HepG2 (cell line): Measurements from ENCODE around the gene DOK4. TPM values are rescaled to one million over a fixed set of nuclear protein-coding genes. Genes with fewer than 3 reads are reported as not detected.

Experiments
- GATAD1 ChIP-seq: IDR thresholded peaks from 2 replicates; pipeline ENCODE4 v1.6.1; 2016; ENCODE audit warnings: missing genetic modification reagents, missing compliant biosample characterization
- HMGXB3 ChIP-seq: sonication (generic); formaldehyde crosslinking; IDR thresholded peaks from 2 replicates; pipeline ENCODE4 v1.4.0; 2020; ENCODE audit warnings: missing genetic modification reagents, borderline replicate concordance
- KAT7 ChIP-seq: IDR thresholded peaks from 2 replicates; pipeline ENCODE4 v1.6.1; 2018; ENCODE audit warnings: borderline replicate concordance, missing compliant biosample characterization
- MBNL3 ChIP-seq: fragments of 250-450 bp; sonication (Bioruptor Pico); conservative IDR thresholded peaks from 2 replicates; pipeline ENCODE4 v1.8.0; 2022; ENCODE audit warnings: mild to moderate bottlenecking, inconsistent platforms
- NONO ChIP-seq, 2 experiments: fragments of 450-650 bp in 1 of 2; sonication (generic) in 1 of 2; formaldehyde crosslinking in 1 of 2; IDR thresholded peaks in 1 of 2; conservative IDR thresholded peaks in 1 of 2; 2 replicates each; pipeline versions ENCODE4 v1.6.1 to v1.8.0; 2017 to 2022; ENCODE audit warnings: mild to moderate bottlenecking in 1 of 2, missing genetic modification reagents in 1 of 2, moderate library complexity in 1 of 2
- NR0B2 ChIP-seq: sonication (generic); formaldehyde crosslinking; IDR thresholded peaks from 2 replicates; pipeline ENCODE4 v1.4.0; 2020; ENCODE audit warnings: mild to moderate bottlenecking, missing genetic modification reagents
- STAT5B ChIP-seq: sonication (generic); formaldehyde crosslinking; IDR thresholded peaks from 2 replicates; pipeline ENCODE4 v1.4.0; 2020; ENCODE audit warnings: missing genetic modification reagents
- TBP ChIP-seq: sonication (generic); formaldehyde crosslinking; IDR thresholded peaks from 2 replicates; pipeline ENCODE4 v1.5.0; 2020; ENCODE audit warnings: missing genetic modification reagents
- TEAD2 ChIP-seq: sonication (generic); formaldehyde crosslinking; IDR thresholded peaks from 2 replicates; pipeline ENCODE4 v1.9.0; 2021; ENCODE audit warnings: missing genetic modification reagents
- ZBTB44 ChIP-seq: sonication (generic); formaldehyde crosslinking; IDR thresholded peaks from 2 replicates; pipeline ENCODE4 v1.4.0; 2020; ENCODE audit warnings: missing genetic modification reagents
- ZC3H13 ChIP-seq: sonication (generic); formaldehyde crosslinking; IDR thresholded peaks from 2 replicates; pipeline ENCODE4 v1.8.1; 2023; ENCODE audit warnings: mild to moderate bottlenecking, missing genetic modification reagents, moderate library complexity
- ZNF136 ChIP-seq: sonication (generic); formaldehyde crosslinking; IDR thresholded peaks from 2 replicates; pipeline ENCODE4 v1.8.1; 2022; ENCODE audit warnings: low read depth, mild to moderate bottlenecking, moderate library complexity, missing genetic modification reagents
- ZNF160 ChIP-seq: sonication (generic); formaldehyde crosslinking; IDR thresholded peaks from 2 replicates; pipeline ENCODE4 v1.8.0; 2022; ENCODE audit warnings: mild to moderate bottlenecking, inconsistent platforms, missing genetic modification reagents
- ZNF44 ChIP-seq: sonication (generic); formaldehyde crosslinking; IDR thresholded peaks from 2 replicates; pipeline ENCODE4 v1.5.1; 2020; ENCODE audit warnings: mild to moderate bottlenecking, missing genetic modification reagents
- ZNF576 ChIP-seq: sonication (generic); formaldehyde crosslinking; IDR thresholded peaks from 2 replicates; pipeline ENCODE4 v1.4.0; 2020; ENCODE audit warnings: mild to moderate bottlenecking, missing genetic modification reagents
- ZNF652 ChIP-seq: IDR thresholded peaks from 2 replicates; pipeline ENCODE4 v1.6.1; 2016; ENCODE audit warnings: low read depth, borderline replicate concordance
- ZNF660 ChIP-seq: sonication (generic); formaldehyde crosslinking; IDR thresholded peaks from 2 replicates; pipeline ENCODE4 v1.5.1; 2020; ENCODE audit warnings: mild to moderate bottlenecking, low read depth, missing genetic modification reagents, borderline replicate concordance
- ZNF777 ChIP-seq: sonication (generic); formaldehyde crosslinking; IDR thresholded peaks from 2 replicates; pipeline ENCODE4 v1.4.0; 2020; ENCODE audit warnings: missing genetic modification reagents
- ZNF839 ChIP-seq: sonication (generic); formaldehyde crosslinking; IDR thresholded peaks from 2 replicates; pipeline ENCODE4 v1.4.0; 2020; ENCODE audit warnings: missing genetic modification reagents, mild to moderate bottlenecking, borderline replicate concordance
- ZNF891 ChIP-seq: sonication (generic); formaldehyde crosslinking; IDR thresholded peaks from 2 replicates; pipeline ENCODE4 v1.5.0; 2020; ENCODE audit warnings: mild to moderate bottlenecking, missing genetic modification reagents
- polyA plus RNA-seq, 8 experiments: library from polyadenylated mRNA; depleted of rRNA in 3 of 8; stranded (reverse) in 7 of 8; unstranded in 1 of 8; fragments of >200 nt; fragmentation: Illumina TruSeq in 4 of 8; extraction: Trizol in 4 of 8; gene quantifications; 2 replicates each; pipeline versions ENCODE4 v1.2.1 to v1.2.3, GENCODE V29; 2011 to 2016; ENCODE audit warnings: low read depth in 4 of 8, missing spikeins in 1 of 8, mixed read lengths in 1 of 8; ENCODE audit not compliant: insufficient read depth in 1 of 8
- total RNA-seq, 5 experiments: library from RNA; depleted of rRNA; stranded (reverse); fragments of >200 nt; fragmentation: Illumina TruSeq; extraction: Trizol; gene quantifications; 2 replicates each; pipeline ENCODE4 v1.2.3, GENCODE V29; 2016; ENCODE audit warnings: low read depth in 1 of 5

Gene DOK4
- total and polyA plus RNA-seq, 2 of the 13 experiments (the other 11 are each of a cell fraction or from before 2014, with no cell fraction given) = 52.7 to 70.0 TPM

- TF ChIP-seq ZBTB44 (CRISPR knock-in tag) (0 out of 2 replicates have a peak, but pooled peaks have one; percentile 80), ZNF777 (CRISPR knock-in tag) (no peak), ZNF652 (peak; percentile 14; the same call in 1 of the 2 replicates), ZNF576 (CRISPR knock-in tag) (no peak), ZNF839 (CRISPR knock-in tag) (no peak), ZC3H13 (CRISPR knock-in tag) (no peak), MBNL3 (no peak), ZNF160 (CRISPR knock-in tag) (no peak), NONO (IDR thresholded peaks at IDR 0.05) (no peak), NONO (CRISPR knock-in tag; conservative IDR thresholded peaks at IDR 0.05) (no peak), ZNF891 (CRISPR knock-in tag) (no peak), TEAD2 (CRISPR knock-in tag) (no peak), STAT5B (CRISPR knock-in tag) (no peak), ZNF44 (CRISPR knock-in tag) (no peak), GATAD1 (CRISPR knock-in tag) (peak; percentile 74), NR0B2 (CRISPR knock-in tag) (no peak), TBP (CRISPR knock-in tag) (no peak), ZNF660 (no peak), ZNF136 (CRISPR knock-in tag) (no peak), HMGXB3 (CRISPR knock-in tag) (peak; percentile 62; the same call in 1 of the 2 replicates), KAT7 (no peak; the same call in 1 of the 2 replicates)
These were observed 33.6 kb upstream of the DOK4 start (continued) for GRCh38 chr16:57519796-57520360.
